Measurements from ENCODE around the gene MTHFD1L. TPM values are rescaled to one million over a fixed set of nuclear protein-coding genes. Genes with fewer than 3 reads are reported as not detected.
"Not testable (repeated sequence)": the region's sequence is repeated elsewhere in the genome, so short reads cannot be mapped to it uniquely, and the experiment has no call there.

The MTHFD1L gene
- 121 and 125 TPM in 2 replicates for total RNA-seq

DNA sequence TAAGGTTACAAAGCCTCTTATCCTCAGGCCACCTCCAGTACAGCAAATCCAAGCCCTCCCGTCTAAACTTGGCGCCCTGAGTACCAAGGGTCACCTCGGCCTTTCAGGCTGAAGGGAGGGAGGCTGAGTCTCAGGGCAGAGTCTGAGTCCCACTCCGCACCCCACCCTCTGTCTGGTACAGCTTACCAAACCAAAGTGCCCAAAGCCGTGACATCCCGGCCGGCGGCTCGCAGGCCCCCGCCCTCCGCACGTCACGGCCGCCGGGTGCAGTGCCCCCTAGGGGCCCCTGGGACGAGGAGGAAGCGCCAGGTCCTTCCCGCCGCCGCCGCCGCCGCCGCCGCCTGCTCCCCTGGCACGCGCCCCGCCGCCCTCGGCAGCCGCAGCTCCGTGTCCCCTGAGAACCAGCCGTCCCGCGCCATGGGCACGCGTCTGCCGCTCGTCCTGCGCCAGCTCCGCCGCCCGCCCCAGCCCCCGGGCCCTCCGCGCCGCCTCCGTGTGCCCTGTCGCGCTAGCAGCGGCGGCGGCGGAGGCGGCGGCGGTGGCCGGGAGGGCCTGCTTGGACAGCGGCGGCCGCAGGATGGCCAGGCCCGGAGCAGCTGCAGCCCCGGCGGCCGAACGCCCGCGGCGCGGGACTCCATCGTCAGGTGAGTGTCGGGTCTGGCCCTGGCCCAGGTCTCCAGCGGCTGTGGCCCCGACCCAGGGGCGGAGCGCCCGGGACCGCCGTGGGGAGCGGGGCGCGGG, at the start of gene MTHFD1L:
TSS of gene MTHFD1L (plus strand) at position 297 of the 741 bp plus-strand sequence. CDS start at position 418, 121 bp downstream.
- peak; percentile 74 for DNase-seq (ENCODE audit: low spot score)
- Mint-ChIP-seq H3K27me3 (ENCODE audit: insufficient read depth) (peaks cover 2% of the 10 kb centered on the region), H3K36me3 (ENCODE audit: low read depth) (peaks cover 7% of the 10 kb centered on the region), H3K4me1 (ENCODE audit: low read depth) (peaks cover 38% of the 10 kb centered on the region), H3K27ac (peak within 1 kb of the TSS; percentile 91), H3K9me3 (no peaks in the 10 kb centered on the region), H3K4me3 (peak within 1 kb of the TSS; percentile 86)
- intact Hi-C loops (cut with micrococcal nuclease), result loop anchor here (1.0 to 5.0 kb wide), 6 partner anchors 51 to 1298 kb away; partner anchors contain the start of genes GINM1 and RMND1

- not testable (repeated sequence) for H3K9me3 Mint-ChIP-seq; H3K36me3 Mint-ChIP-seq (ENCODE audit: low read depth); H3K27ac Mint-ChIP-seq; H3K27me3 Mint-ChIP-seq (ENCODE audit: insufficient read depth); DNase-seq (ENCODE audit: low spot score); H3K4me3 Mint-ChIP-seq; H3K4me1 Mint-ChIP-seq (ENCODE audit: low read depth)
- intact Hi-C loops (cut with micrococcal nuclease), result loop anchor here (10.0 kb wide), 2 partner anchors 882 to 982 kb away; no protein-coding TSS in a partner anchor
These were observed 48.9 kb upstream of the MTHFD1L start for GRCh38 chr6:150816554-150816953.

- H3K4me1 Mint-ChIP-seq (ENCODE audit: low read depth), result no peaks in the 10 kb centered on the region
- H3K9me3 Mint-ChIP-seq, result no peaks in the 10 kb centered on the region
- H3K27ac Mint-ChIP-seq, result no peak overlapping the region
- no peak for DNase-seq (ENCODE audit: low spot score)
- intact Hi-C loops (cut with micrococcal nuclease), result no loop called here
- no peak overlapping the region for H3K4me3 Mint-ChIP-seq
- H3K36me3 Mint-ChIP-seq (ENCODE audit: low read depth), result no peaks in the 10 kb centered on the region
- H3K27me3 Mint-ChIP-seq (ENCODE audit: insufficient read depth), result peaks cover 2% of the 10 kb centered on the region
These were observed 42.6 kb upstream of the MTHFD1L start for GRCh38 chr6:150822932-150823331.

- no peak overlapping the region for H3K27ac Mint-ChIP-seq
- H3K27me3 Mint-ChIP-seq (ENCODE audit: insufficient read depth), result no peaks in the 10 kb centered on the region
- no peaks in the 10 kb centered on the region for H3K4me1 Mint-ChIP-seq (ENCODE audit: low read depth)
- no peak overlapping the region for H3K4me3 Mint-ChIP-seq
- intact Hi-C loops (cut with micrococcal nuclease), result no loop called here
- no peak for DNase-seq (ENCODE audit: low spot score)
- no peaks in the 10 kb centered on the region for H3K36me3 Mint-ChIP-seq (ENCODE audit: low read depth)
- no peaks in the 10 kb centered on the region for H3K9me3 Mint-ChIP-seq
These were observed 38.7 kb upstream of the MTHFD1L start for GRCh38 chr6:150826788-150827187.

DNA sequence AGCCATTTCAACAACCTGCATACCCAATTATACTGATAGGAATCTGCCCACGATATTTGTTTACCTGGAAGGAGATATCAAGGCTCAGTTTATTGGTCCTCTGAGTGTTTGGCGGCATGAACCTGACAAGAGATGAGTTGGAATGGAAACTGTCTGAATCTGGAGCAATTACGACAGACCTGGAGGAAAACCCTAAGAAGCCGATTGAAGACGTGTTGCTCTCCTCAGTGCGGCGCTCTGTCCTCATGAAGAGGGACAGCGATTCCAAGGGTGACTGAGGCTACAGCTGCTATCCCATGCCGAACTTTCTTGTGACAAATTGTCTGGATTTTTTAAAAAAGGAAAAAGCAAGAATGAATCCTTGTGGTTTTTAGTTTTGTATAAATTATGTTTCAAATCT, 37.4 kb upstream of the MTHFD1L start:
- H3K4me3 Mint-ChIP-seq; H3K9me3 Mint-ChIP-seq; H3K36me3 Mint-ChIP-seq (ENCODE audit: low read depth); DNase-seq (ENCODE audit: low spot score); H3K27me3 Mint-ChIP-seq (ENCODE audit: insufficient read depth); intact Hi-C loops (cut with micrococcal nuclease); H3K27ac Mint-ChIP-seq; H3K4me1 Mint-ChIP-seq (ENCODE audit: low read depth): not testable (repeated sequence)

GRCh38 chr6:150830439-150831165, 34.9 kb upstream of the MTHFD1L start:
- intact Hi-C loops (cut with micrococcal nuclease), result no loop called here
- DNase-seq (ENCODE audit: low spot score), result no peak
- Mint-ChIP-seq H3K27me3 (ENCODE audit: insufficient read depth) (peaks cover 1% of the 10 kb centered on the region), H3K9me3 (no peaks in the 10 kb centered on the region), H3K4me1 (ENCODE audit: low read depth) (no peaks in the 10 kb centered on the region), H3K36me3 (ENCODE audit: low read depth) (no peaks in the 10 kb centered on the region), H3K4me3 (no peak overlapping the region), H3K27ac (no peak overlapping the region)

DNA sequence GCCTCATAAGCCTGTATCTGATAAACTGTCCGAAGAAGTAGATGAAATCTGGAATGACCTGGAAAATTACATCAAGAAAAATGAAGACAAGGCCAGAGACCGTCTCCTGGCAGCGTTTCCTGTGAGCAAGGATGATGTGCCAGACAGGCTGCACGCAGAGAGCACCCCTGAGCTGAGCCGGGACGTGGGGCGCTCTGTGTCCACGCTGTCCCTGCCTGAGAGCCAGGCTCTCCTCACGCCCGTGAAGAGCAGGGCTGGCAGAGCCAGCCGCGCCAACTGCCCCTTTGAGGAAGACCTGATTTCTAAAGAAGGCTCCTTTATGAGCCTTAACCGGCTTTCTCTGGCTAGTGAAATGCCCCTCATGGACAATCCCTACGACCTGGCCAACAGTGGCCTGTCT, 33.9 kb upstream of the MTHFD1L start:
- H3K4me1 Mint-ChIP-seq (ENCODE audit: low read depth), result no peaks in the 10 kb centered on the region

GRCh38 chr6:150835620-150836019, 29.9 kb upstream of the MTHFD1L start:
- Mint-ChIP-seq H3K9me3 (no peaks in the 10 kb centered on the region), H3K27ac (no peak overlapping the region), H3K27me3 (ENCODE audit: insufficient read depth) (peaks cover 10% of the 10 kb centered on the region), H3K4me3 (no peak overlapping the region), H3K4me1 (ENCODE audit: low read depth) (no peaks in the 10 kb centered on the region), H3K36me3 (ENCODE audit: low read depth) (no peaks in the 10 kb centered on the region)
- intact Hi-C loops (cut with micrococcal nuclease), result no loop called here
- DNase-seq (ENCODE audit: low spot score), result no peak

More for the DNA sequence above, 33.9 kb upstream of the MTHFD1L start:
- intact Hi-C loops (cut with micrococcal nuclease), result no loop called here
- Mint-ChIP-seq H3K27me3 (ENCODE audit: insufficient read depth) (peaks cover 1% of the 10 kb centered on the region), H3K36me3 (ENCODE audit: low read depth) (no peaks in the 10 kb centered on the region), H3K27ac (no peak overlapping the region), H3K4me3 (no peak overlapping the region), H3K9me3 (no peaks in the 10 kb centered on the region)
- no peak for DNase-seq (ENCODE audit: low spot score)

- Mint-ChIP-seq H3K4me1 (ENCODE audit: low read depth) (no peaks in the 10 kb centered on the region), H3K9me3 (no peaks in the 10 kb centered on the region), H3K36me3 (ENCODE audit: low read depth) (no peaks in the 10 kb centered on the region), H3K27ac (no peak overlapping the region), H3K4me3 (no peak overlapping the region), H3K27me3 (ENCODE audit: insufficient read depth) (peaks cover 23% of the 10 kb centered on the region)
- intact Hi-C loops (cut with micrococcal nuclease), result no loop called here
- DNase-seq (ENCODE audit: low spot score), result no peak
These were observed 25.3 kb upstream of the MTHFD1L start for GRCh38 chr6:150840185-150840584.

DNA sequence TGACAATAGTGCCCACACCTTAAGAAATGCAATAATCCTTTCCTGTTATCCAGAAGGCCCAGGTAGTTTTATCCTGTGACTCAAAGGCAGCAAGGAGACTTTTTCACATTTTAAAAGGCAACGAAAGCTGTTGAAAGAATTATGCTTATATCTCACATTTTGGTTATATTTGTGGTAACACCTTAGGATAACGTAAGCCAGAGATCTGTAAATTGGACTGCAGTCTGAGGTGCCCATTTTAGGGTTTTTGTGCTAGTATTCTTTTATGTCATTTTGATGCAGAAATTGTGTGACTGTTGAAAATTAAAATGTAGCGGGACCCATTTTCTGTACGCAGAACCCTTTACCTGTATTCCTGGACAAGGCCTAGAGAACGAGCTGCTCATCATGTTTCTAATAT, 24.3 kb upstream of the MTHFD1L start:
- intact Hi-C loops (cut with micrococcal nuclease), result no loop called here
- no peak overlapping the region for H3K4me3 Mint-ChIP-seq
- H3K9me3 Mint-ChIP-seq, result no peaks in the 10 kb centered on the region
- peaks cover 23% of the 10 kb centered on the region for H3K27me3 Mint-ChIP-seq (ENCODE audit: insufficient read depth)
- H3K4me1 Mint-ChIP-seq (ENCODE audit: low read depth), result no peaks in the 10 kb centered on the region
- DNase-seq (ENCODE audit: low spot score), result no peak
- no peaks in the 10 kb centered on the region for H3K36me3 Mint-ChIP-seq (ENCODE audit: low read depth)
- no peak overlapping the region for H3K27ac Mint-ChIP-seq

- Mint-ChIP-seq H3K4me1 (ENCODE audit: low read depth) (no peaks in the 10 kb centered on the region), H3K4me3 (no peak overlapping the region), H3K27me3 (ENCODE audit: insufficient read depth) (peaks cover 23% of the 10 kb centered on the region), H3K36me3 (ENCODE audit: low read depth) (no peaks in the 10 kb centered on the region), H3K9me3 (no peaks in the 10 kb centered on the region), H3K27ac (no peak overlapping the region)
- no peak for DNase-seq (ENCODE audit: low spot score)
- intact Hi-C loops (cut with micrococcal nuclease), result no loop called here
These were observed 23.8 kb upstream of the MTHFD1L start for GRCh38 chr6:150841697-150842096.

DNA sequence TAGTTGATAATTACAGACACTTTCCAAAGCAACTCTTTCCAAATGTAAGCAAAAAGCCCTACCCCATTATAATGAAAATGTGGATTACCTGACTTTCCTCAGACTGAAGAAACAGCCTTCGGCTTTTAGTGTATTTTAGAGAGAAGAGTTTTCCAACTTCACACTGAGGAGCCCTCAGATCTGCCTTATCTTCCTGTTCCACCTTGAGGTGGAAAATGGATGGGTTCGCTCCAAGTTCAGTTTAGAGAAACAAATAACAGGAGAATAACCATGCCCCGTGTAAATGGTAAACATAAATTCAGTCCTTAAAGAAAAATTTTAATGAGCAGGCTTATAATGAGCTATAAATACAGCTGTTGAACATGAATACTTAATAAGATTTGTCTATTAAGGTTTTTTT, 21.1 kb upstream of the MTHFD1L start:
- H3K4me1 Mint-ChIP-seq (ENCODE audit: low read depth), result peaks cover under 1% of the 10 kb centered on the region
- intact Hi-C loops (cut with micrococcal nuclease), result no loop called here
- no peak overlapping the region for H3K4me3 Mint-ChIP-seq
- no peaks in the 10 kb centered on the region for H3K9me3 Mint-ChIP-seq
- H3K27ac Mint-ChIP-seq, result no peak overlapping the region
- no peaks in the 10 kb centered on the region for H3K36me3 Mint-ChIP-seq (ENCODE audit: low read depth)
- no peak for DNase-seq (ENCODE audit: low spot score)
- H3K27me3 Mint-ChIP-seq (ENCODE audit: insufficient read depth), result peaks cover 35% of the 10 kb centered on the region

- Mint-ChIP-seq H3K4me3 (no peak overlapping the region), H3K9me3 (no peaks in the 10 kb centered on the region), H3K4me1 (ENCODE audit: low read depth) (peaks cover 5% of the 10 kb centered on the region), H3K27me3 (ENCODE audit: insufficient read depth) (peaks cover 34% of the 10 kb centered on the region), H3K36me3 (ENCODE audit: low read depth) (no peaks in the 10 kb centered on the region), H3K27ac (no peak overlapping the region)
- no peak for DNase-seq (ENCODE audit: low spot score)
- intact Hi-C loops (cut with micrococcal nuclease), result no loop called here
These were observed 18.9 kb upstream of the MTHFD1L start for GRCh38 chr6:150846641-150847040.
